Endothelial cell of umbilical vein (primary cell): ENCODE data around the gene FGR. TPM values are rescaled to one million over a fixed set of nuclear protein-coding genes. Genes with fewer than 3 reads are reported as not detected.

ENCODE experiments used
- BruUV-seq: library from RNA; stranded (reverse); fragments of 400-500 nt; replicated peaks from 2 replicates; lab custom pipeline; 2021; lab: Mats Ljungman, UMichigan
- CTCF ChIA-PET: fragments of 300-600, 350-600 bp; sonication (Branson Sonifier 250); formaldehyde crosslinking; loops from one replicate; lab custom pipeline; 2021; ENCODE audit warnings: antibody characterized with exemption, inconsistent platforms; lab: Charles Lee
- POLR2A ChIA-PET: fragments of 300-600, 350-600 bp; sonication (Branson Sonifier 250); formaldehyde crosslinking; loops from one replicate; lab custom pipeline; 2021; ENCODE audit warnings: antibody characterized with exemption, inconsistent platforms; lab: Charles Lee
- DNase-seq: peaks from one replicate; pipeline ENCODE4 v3.0.0-alpha.2; 2011; ENCODE audit warnings: low read depth, low spot score
- FAIRE-seq: peaks from 2 replicates; lab custom pipeline; 2011; peaks lifted over from hg19 to GRCh38; lab: Jason Lieb, UNC
- H2AFZ ChIP-seq: 2 replicates; pipeline ENCODE4 v1.6.0; 2012; ENCODE audit warnings: low read depth, low read length, control low read depth, inconsistent platforms
- H3K27ac ChIP-seq: 2 replicates; pipeline ENCODE4 v1.5.1; 2011; ENCODE audit warnings: low read depth, mild to moderate bottlenecking, control low read depth, low read length, moderate library complexity; ENCODE audit not compliant: insufficient read depth
- H3K27me3 ChIP-seq, 2 experiments: 2 replicates each; pipeline versions ENCODE4 v1.6.0 to v1.6.1; 2011; ENCODE audit warnings: low read length in 2 of 2, mixed read lengths in 1 of 2; ENCODE audit not compliant: control insufficient read depth in 2 of 2, insufficient read depth in 2 of 2
- H3K36me3 ChIP-seq, 2 experiments: 2 replicates in 1 of 2; 3 replicates in 1 of 2; pipeline ENCODE4 v1.5.1; 2011; ENCODE audit warnings: low read length in 2 of 2, mild to moderate bottlenecking in 1 of 2, moderate library complexity in 1 of 2; ENCODE audit not compliant: control insufficient read depth in 2 of 2, insufficient read depth in 2 of 2; ENCODE audit errors: extremely low read depth in 1 of 2
- H3K4me1 ChIP-seq: 3 replicates; pipeline ENCODE4 v1.5.1; 2011; ENCODE audit warnings: mild to moderate bottlenecking, low read length; ENCODE audit not compliant: control insufficient read depth, insufficient read depth; ENCODE audit errors: extremely low read depth
- H3K4me2 ChIP-seq: 2 replicates; pipeline ENCODE4 v1.6.1; 2011; ENCODE audit warnings: low read length, control low read depth, mixed read lengths; ENCODE audit not compliant: insufficient read depth
- H3K4me3 ChIP-seq, 3 experiments: fragments of 200-600 bp in 1 of 3; sonication (generic), shearing (Covaris generic) in 1 of 3; replicated peaks in 1 of 3; 2 replicates each; pipeline ENCODE4 v1.5.1; 2011 to 2016; ENCODE audit warnings: control low read depth in 3 of 3, low read length in 3 of 3, mild to moderate bottlenecking in 2 of 3, inconsistent platforms in 1 of 3, low read depth in 1 of 3, moderate library complexity in 1 of 3; ENCODE audit not compliant: insufficient read depth in 1 of 3
- H3K79me2 ChIP-seq: 2 replicates; pipeline ENCODE4 v1.6.0; 2012; ENCODE audit warnings: low read length, inconsistent platforms; ENCODE audit not compliant: control insufficient read depth, insufficient read depth
- H3K9ac ChIP-seq: replicated peaks from 2 replicates; pipeline ENCODE3; 2011; ENCODE audit warnings: low read length, control low read depth; ENCODE audit not compliant: insufficient read depth; ENCODE audit errors: extremely low read depth
- H3K9me1 ChIP-seq: replicated peaks from 3 replicates; pipeline ENCODE4 v1.6.0; 2011; ENCODE audit warnings: mild to moderate bottlenecking, low read length; ENCODE audit not compliant: control insufficient read depth, insufficient read depth; ENCODE audit errors: extremely low read depth
- H3K9me3 ChIP-seq: replicated peaks from 2 replicates; pipeline ENCODE4 v1.5.1; 2012; ENCODE audit warnings: low read length, inconsistent platforms; ENCODE audit not compliant: control insufficient read depth, insufficient read depth
- H4K20me1 ChIP-seq: replicated peaks from 2 replicates; pipeline ENCODE3; 2011; ENCODE audit warnings: mild to moderate bottlenecking, low read length; ENCODE audit not compliant: control insufficient read depth, insufficient read depth; ENCODE audit errors: extremely low read depth
- CTCF ChIP-seq, 2 donors: IDR thresholded peaks; 1 replicate in 1 of 2; 2 replicates in 1 of 2; pipeline ENCODE4 v1.5.1; 2011; ENCODE audit warnings: low read length in 2 of 2, mild to moderate bottlenecking in 2 of 2, moderate library complexity in 2 of 2, control low read depth in 1 of 2, inconsistent platforms in 1 of 2, low read depth in 1 of 2; ENCODE audit not compliant: insufficient read depth in 1 of 2; ENCODE audit errors: extremely low read depth in 1 of 2
- EZH2 ChIP-seq: IDR thresholded peaks from 2 replicates; pipeline ENCODE4 v1.6.1; 2012; ENCODE audit warnings: borderline replicate concordance, low read depth, mild to moderate bottlenecking, moderate library complexity, low read length, inconsistent platforms; ENCODE audit not compliant: severe bottlenecking
- FOS ChIP-seq: IDR thresholded peaks from 2 replicates; pipeline ENCODE4 v1.6.1; 2011; ENCODE audit warnings: mild to moderate bottlenecking, low read length, moderate library complexity, borderline replicate concordance; ENCODE audit not compliant: insufficient read depth
- GATA2 ChIP-seq: IDR thresholded peaks from 2 replicates; pipeline ENCODE4 v1.7.0; 2011; ENCODE audit warnings: low read depth, mild to moderate bottlenecking, moderate library complexity, mixed read lengths, low read length; ENCODE audit not compliant: insufficient read length, insufficient read depth
- JUN ChIP-seq: IDR thresholded peaks from 2 replicates; pipeline ENCODE4 v1.6.1; 2011; ENCODE audit warnings: borderline replicate concordance, low read depth; ENCODE audit not compliant: insufficient read length, insufficient read depth
- MAX ChIP-seq: IDR thresholded peaks from 2 replicates; pipeline ENCODE4 v1.6.1; 2011; ENCODE audit not compliant: insufficient read depth, insufficient read length
- MYC ChIP-seq: IDR thresholded peaks from one replicate; pipeline ENCODE4 v1.6.1; 2011; ENCODE audit warnings: mild to moderate bottlenecking, low read depth, low read length
- POLR2A ChIP-seq: IDR thresholded peaks from 2 replicates; pipeline ENCODE4 v1.6.1; 2012; ENCODE audit warnings: low read depth, mild to moderate bottlenecking, control low read depth, low read length
- POLR2AphosphoS5 ChIP-seq: IDR thresholded peaks from 2 replicates; pipeline ENCODE4 v1.6.1; 2012; ENCODE audit warnings: low read depth, mild to moderate bottlenecking, control low read depth, low read length, moderate library complexity; ENCODE audit not compliant: insufficient read depth
- dilution Hi-C: fragments of 300-500 bp; cut with MboI; formaldehyde crosslinking; loops from one replicate; pipeline ENCODE4 v1.15.0; 2019; ENCODE audit warnings: low sequenced_read_pairs; ENCODE audit not compliant: extremely low pct_ligation_motif_present
- intact Hi-C: fragments of 100-400 bp; cut with micrococcal nuclease; formaldehyde crosslinking; loops from one replicate; pipeline ENCODE4 v1.10.0; 2022
- polyA plus RNA-seq, 4 experiments: library from polyadenylated mRNA; depleted of rRNA in 3 of 4; stranded (reverse) in 3 of 4; unstranded in 1 of 4; fragments of >200 nt; gene quantifications; 2 replicates each; pipeline versions ENCODE4 v1.2.1 to v1.2.3, GENCODE V29; 2011 to 2012; ENCODE audit warnings: missing spikeins in 1 of 4
- total RNA-seq: library from RNA; stranded (reverse); gene quantifications from 2 replicates; pipeline ENCODE4 v1.2.3, GENCODE V29; 2021

FGR gene
- total and polyA plus RNA-seq, 2 donors (not counting 3 experiments of a cell fraction or from before 2014, with no cell fraction given) = 0.18 TPM; not detected in 1

GRCh38 chr1:27668121-27668807 is 33.3 kb upstream of the FGR start:
- Histone ChIP-seq H3K4me1 (peaks cover 20% of the 10 kb centered on the region), H4K20me1 (no peaks in the 10 kb centered on the region), H3K27me3 (no peaks in the 10 kb centered on the region), H2AFZ (no peak overlapping the region), H3K4me3 (no peak overlapping the region), H3K9me3 (no peaks in the 10 kb centered on the region), H3K9me1 (no peaks in the 10 kb centered on the region), H3K36me3 (no peaks in the 10 kb centered on the region), H3K27ac (no peak overlapping the region), H3K9ac (no peak overlapping the region), H3K4me2 (no peak overlapping the region), H3K79me2 (no peaks in the 10 kb centered on the region)
- intact Hi-C loops (no loop called here), dilution Hi-C loops (no loop called here)
- POLR2A ChIA-PET = no interaction called here
- DNase-seq (no peak), FAIRE-seq (no peak)
- CTCF ChIA-PET = interaction anchor here (0.9 to 8.6 kb wide), 2 partner anchors 52 to 58 kb away, joined by 3 to 306 read pairs; partner anchors contain the start of gene AHDC1
- TF ChIP-seq GATA2 (no peak), FOS (no peak), JUN (no peak), POLR2A (no peak), MAX (no peak), EZH2 (no peak), POLR2AphosphoS5 (no peak), CTCF (IDR thresholded peaks at IDR 0.05; ENCODE audit: extremely low read depth in 1 of 2, insufficient read depth in 1 of 2, low read depth in 1 of 2, low read length in 2 of 2) (no peak), MYC (no peak)
- no TSS peak for BruUV-seq
